GM12875 (cell line): ENCODE measurements around the gene TBX2.

Experiments
- H3K4me3 ChIP-seq: one replicate; pipeline ENCODE4 v1.5.1; 2011; ENCODE audit warnings: low read depth, low read length, control low read depth
- TF ChIP-seq, protein P1 (sequence below): IDR thresholded peaks from 2 replicates; pipeline ENCODE4 v1.5.1; 2011; ENCODE audit warnings: low read depth, mild to moderate bottlenecking, control low read depth, inconsistent platforms, low read length, moderate library complexity, borderline replicate concordance; ENCODE audit not compliant: insufficient read depth

TBX2 gene

GRCh38 chr17:61419496-61420046 lies 19.9 kb downstream of the TBX2 start:
- TF ChIP-seq, protein P1, sequence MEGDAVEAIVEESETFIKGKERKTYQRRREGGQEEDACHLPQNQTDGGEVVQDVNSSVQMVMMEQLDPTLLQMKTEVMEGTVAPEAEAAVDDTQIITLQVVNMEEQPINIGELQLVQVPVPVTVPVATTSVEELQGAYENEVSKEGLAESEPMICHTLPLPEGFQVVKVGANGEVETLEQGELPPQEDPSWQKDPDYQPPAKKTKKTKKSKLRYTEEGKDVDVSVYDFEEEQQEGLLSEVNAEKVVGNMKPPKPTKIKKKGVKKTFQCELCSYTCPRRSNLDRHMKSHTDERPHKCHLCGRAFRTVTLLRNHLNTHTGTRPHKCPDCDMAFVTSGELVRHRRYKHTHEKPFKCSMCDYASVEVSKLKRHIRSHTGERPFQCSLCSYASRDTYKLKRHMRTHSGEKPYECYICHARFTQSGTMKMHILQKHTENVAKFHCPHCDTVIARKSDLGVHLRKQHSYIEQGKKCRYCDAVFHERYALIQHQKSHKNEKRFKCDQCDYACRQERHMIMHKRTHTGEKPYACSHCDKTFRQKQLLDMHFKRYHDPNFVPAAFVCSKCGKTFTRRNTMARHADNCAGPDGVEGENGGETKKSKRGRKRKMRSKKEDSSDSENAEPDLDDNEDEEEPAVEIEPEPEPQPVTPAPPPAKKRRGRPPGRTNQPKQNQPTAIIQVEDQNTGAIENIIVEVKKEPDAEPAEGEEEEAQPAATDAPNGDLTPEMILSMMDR, result no peak

GRCh38 chr17:61420052-61420451 lies 20.4 kb downstream of the TBX2 start:
- no peak overlapping the region for H3K4me3 ChIP-seq
- TF ChIP-seq, protein P1, result no peak

More at GRCh38 chr17:61419496-61420046, 19.9 kb downstream of the TBX2 start:
- H3K4me3 ChIP-seq, result no peak overlapping the region

- TF ChIP-seq, protein P1, result no peak
- no peak overlapping the region for H3K4me3 ChIP-seq
Observed at GRCh38 chr17:61420745-61421398, 21.2 kb downstream of the TBX2 start.

DNA sequence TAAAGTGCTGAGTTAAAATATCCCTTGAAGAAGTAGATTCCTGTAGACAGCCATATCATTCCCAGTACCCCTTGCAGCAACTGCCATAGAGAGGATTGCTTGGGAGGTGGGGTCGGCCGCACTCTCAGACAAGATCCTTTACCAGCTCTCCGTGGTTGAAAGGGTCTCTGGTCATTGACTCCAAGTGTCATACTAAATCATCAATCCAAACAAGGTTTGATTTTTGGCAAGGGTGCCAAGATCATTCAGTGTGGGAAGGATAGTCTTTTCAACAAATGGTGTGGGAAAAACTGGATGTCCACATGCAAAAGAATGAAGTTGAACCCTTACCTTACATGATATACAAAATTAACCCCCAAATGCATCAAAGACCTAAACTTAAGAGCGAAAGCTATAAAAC lies 21.8 kb downstream of the TBX2 start:
- no peak overlapping the region for H3K4me3 ChIP-seq
- TF ChIP-seq, protein P1, result no peak

GRCh38 chr17:61422116-61422799 lies 22.6 kb downstream of the TBX2 start:
- H3K4me3 ChIP-seq, result no peak overlapping the region
- TF ChIP-seq, protein P1, result no peak

DNA sequence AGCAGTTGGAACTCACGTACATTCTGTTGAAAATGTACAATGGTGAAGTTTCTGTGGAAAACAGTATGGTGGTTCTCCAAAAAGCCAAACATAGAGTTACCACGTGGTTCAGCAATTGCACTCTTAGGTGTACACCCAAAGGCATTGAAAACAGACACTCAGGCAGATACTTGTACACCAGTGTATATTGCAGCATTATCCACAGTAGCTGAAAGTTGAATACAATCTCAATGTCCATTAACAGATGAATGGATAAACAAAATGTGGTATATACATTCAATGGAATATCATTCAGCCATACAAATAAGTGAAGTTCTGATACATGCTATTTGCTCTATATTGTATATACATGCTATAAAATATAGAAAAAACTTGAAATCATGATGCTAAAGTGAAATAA lies 23.2 kb downstream of the TBX2 start:
- no peak overlapping the region for H3K4me3 ChIP-seq
- TF ChIP-seq, protein P1, result no peak
